ENCODE results near the gene MZF1.
A peak's percentile ranks its signal among the peaks of the same experiment; 100 is the strongest.

The MZF1 gene

DNA sequence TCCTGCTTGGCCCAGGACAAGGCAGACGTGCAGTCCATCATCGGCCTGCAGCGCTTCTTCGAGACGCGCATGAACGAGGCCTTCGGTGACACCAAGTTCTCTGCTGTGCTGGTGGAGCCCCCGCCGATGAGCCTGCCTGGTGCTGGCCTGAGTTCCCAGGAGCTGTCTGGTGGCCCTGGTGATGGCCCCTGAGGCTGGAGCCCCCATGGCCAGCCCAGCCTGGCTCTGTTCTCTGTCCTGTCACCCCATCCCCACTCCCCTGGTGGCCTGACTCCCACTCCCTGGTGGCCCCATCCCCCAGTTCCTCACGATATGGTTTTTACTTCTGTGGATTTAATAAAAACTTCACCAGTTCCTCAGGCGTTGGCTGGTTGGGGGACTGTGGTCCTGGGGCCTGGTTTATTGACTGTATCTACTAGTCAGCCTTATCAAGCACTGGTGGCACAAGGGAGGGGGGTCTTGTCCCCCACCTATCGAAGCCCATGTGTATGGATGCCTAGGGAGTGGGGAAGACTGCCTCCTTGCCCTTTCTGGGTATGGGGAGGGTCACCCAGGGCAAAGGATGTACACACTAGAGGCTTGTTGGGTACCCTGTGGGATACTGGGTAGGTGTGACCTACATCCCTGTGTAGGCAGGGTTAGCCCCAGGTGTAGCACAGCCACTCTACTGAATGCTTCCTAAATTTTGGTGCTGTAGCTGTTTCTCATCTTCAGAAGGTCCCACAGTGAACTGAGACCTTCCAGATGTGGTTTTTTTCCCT is 22.6 kb downstream of the MZF1 start:
- TF ChIP-seq, protein P1, sequence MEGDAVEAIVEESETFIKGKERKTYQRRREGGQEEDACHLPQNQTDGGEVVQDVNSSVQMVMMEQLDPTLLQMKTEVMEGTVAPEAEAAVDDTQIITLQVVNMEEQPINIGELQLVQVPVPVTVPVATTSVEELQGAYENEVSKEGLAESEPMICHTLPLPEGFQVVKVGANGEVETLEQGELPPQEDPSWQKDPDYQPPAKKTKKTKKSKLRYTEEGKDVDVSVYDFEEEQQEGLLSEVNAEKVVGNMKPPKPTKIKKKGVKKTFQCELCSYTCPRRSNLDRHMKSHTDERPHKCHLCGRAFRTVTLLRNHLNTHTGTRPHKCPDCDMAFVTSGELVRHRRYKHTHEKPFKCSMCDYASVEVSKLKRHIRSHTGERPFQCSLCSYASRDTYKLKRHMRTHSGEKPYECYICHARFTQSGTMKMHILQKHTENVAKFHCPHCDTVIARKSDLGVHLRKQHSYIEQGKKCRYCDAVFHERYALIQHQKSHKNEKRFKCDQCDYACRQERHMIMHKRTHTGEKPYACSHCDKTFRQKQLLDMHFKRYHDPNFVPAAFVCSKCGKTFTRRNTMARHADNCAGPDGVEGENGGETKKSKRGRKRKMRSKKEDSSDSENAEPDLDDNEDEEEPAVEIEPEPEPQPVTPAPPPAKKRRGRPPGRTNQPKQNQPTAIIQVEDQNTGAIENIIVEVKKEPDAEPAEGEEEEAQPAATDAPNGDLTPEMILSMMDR (IDR thresholded peaks at IDR 0.05; ENCODE audit: low read depth, low read length, missing control alignments): no peak
- no peak for DNase-seq (ENCODE audit: low read depth)
- in situ Hi-C loops (cut with HindIII; ENCODE audit: low sequenced_read_pairs): no loop called here
- no peak overlapping the region for H3K4me3 ChIP-seq (ENCODE audit: low read depth, low read length)

DNA sequence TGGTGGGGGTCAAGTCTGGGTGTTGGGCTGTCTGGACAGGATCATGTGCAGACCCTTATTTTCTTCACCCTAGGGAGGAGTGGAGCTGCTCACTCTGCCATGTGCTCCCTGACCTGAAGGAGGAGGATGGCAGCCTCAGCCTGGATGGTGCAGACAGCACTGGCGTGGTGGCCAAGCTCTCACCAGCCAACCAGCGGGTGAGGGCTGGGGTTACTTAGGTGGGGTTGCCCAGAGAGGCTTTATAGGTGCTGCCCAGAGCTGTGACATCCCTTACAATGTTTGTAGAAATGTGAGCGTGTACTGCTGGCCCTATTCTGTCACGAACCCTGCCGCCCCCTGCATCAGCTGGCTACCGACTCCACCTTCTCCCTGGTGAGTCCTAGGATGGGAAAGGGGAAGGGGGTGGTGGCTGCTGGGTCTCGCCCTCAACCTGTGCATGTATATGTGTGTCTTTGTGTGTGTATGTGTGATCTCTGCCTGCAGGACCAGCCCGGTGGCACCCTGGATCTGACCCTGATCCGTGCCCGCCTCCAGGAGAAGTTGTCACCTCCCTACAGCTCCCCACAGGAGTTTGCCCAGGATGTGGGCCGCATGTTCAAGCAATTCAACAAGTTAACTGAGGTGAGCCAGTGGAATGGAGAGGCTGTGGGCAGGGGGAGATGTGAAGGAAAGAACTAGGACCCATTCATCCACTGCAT is 23.3 kb downstream of the MZF1 start:
- in situ Hi-C loops (cut with HindIII; ENCODE audit: low sequenced_read_pairs): no loop called here
- no peak overlapping the region for H3K4me3 ChIP-seq (ENCODE audit: low read depth, low read length)
- TF ChIP-seq, protein P1 (IDR thresholded peaks at IDR 0.05; ENCODE audit: low read depth, low read length, missing control alignments): no peak
- DNase-seq (ENCODE audit: low read depth): no peak

DNA sequence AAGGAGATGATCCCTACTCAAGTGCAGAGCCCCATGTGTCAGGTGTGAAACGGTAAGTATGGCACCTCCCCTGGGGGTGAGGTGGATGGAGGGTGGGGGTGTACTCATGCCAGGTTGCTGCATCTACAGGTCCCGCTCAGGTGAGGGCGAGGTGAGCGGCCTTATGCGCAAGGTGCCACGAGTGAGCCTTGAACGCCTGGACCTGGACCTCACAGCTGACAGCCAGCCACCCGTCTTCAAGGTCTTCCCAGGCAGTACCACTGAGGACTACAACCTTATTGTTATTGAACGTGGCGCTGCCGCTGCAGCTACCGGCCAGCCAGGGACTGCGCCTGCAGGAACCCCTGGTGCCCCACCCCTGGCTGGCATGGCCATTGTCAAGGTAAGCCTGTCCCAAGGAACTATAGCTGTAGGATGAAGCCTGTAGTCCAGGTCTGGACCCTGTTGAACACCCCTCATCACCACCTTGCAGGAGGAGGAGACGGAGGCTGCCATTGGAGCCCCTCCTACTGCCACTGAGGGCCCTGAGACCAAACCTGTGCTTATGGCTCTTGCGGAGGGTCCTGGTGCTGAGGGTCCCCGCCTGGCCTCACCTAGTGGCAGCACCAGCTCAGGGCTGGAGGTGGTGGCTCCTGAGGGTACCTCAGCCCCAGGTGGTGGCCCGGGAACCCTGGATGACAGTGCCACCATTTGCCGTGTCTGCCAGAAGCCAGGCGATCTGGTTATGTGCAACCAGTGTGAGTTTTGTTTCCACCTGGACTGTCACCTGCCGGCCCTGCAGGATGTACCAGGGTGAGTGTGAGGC is 24.1 kb downstream of the MZF1 start:
- DNase-seq (ENCODE audit: low read depth): no peak
- in situ Hi-C loops (cut with HindIII; ENCODE audit: low sequenced_read_pairs): no loop called here
- no peak overlapping the region for H3K4me3 ChIP-seq (ENCODE audit: low read depth, low read length)
- TF ChIP-seq, protein P1 (IDR thresholded peaks at IDR 0.05; ENCODE audit: low read depth, low read length, missing control alignments): no peak

DNA sequence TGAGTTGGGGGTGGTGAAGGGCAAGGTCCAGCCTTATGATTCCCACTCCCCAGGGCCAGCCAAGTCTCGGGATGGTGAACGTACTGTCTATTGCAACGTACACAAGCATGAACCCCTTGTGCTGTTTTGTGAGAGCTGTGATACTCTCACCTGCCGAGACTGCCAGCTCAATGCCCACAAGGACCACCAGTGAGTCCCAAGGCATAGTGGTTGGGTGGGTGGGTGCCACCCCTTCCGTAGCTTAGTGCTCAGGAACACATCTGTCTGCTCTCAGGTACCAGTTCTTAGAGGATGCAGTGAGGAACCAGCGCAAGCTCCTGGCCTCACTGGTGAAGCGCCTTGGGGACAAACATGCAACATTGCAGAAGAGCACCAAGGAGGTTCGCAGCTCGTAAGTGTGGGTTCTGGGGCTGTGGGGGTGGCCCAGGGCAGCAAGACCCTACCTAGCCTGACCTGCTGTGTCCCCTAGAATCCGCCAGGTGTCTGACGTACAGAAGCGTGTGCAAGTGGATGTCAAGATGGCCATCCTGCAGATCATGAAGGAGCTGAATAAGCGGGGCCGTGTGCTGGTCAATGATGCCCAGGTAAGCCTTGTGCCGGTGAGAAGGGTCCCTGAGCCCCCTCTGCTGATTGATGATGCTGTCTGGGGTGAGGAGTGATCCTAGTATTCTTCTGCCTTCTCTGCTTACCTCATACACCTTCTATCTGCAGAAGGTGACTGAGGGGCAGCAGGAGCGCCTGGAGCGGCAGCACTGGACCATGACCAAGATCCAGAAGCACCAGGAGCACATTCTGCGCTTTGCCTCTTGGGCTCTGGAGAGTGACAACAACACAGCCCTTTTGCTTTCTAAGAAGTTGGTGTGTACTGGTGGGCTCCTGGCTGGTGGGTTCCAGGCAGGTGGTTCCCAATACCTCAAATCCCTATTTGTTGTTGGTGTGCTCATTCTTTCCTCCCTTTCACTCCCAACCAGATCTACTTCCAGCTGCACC is 25.5 kb downstream of the MZF1 start:
- TF ChIP-seq, protein P1 (IDR thresholded peaks at IDR 0.05; ENCODE audit: low read depth, low read length, missing control alignments): no peak
- no peak for DNase-seq (ENCODE audit: low read depth)
- no peak overlapping the region for H3K4me3 ChIP-seq (ENCODE audit: low read depth, low read length)
- in situ Hi-C loops (cut with HindIII; ENCODE audit: low sequenced_read_pairs): no loop called here

DNA sequence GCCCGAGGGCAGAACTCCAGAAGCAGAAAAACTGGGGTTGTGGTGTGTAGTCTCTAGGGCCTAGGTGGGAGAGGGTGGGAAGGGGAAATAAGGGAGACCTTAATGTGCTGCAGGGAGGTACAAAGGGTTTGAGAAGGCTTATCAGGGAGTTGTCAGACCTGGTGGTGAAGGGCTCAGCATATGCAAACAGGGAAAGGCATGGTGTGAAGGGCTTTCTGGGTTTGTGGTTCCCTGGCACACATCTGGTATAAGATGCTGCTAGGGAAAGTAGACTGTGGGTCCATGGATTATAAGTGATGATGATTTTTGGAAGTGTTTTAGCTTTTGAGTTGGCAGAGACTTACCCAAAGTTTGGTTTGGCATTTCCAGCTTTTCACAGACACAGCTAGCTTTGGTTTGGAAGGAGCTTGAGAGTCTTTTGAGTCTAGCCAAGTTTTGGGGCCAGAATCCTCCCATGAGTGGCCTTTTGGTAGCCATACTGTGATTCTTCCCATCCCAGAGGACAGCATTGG is 27.1 kb downstream of the MZF1 start:
- no peak for DNase-seq (ENCODE audit: low read depth)
- in situ Hi-C loops (cut with HindIII; ENCODE audit: low sequenced_read_pairs): no loop called here
- TF ChIP-seq, protein P1 (IDR thresholded peaks at IDR 0.05; ENCODE audit: low read depth, low read length, missing control alignments): no peak
- H3K4me3 ChIP-seq (ENCODE audit: low read depth, low read length): peak overlapping the region; percentile 77
